Osteoblast (primary cell): ENCODE results near the gene THBS1. TPM values are rescaled to one million over a fixed set of nuclear protein-coding genes. Genes with fewer than 3 reads are reported as not detected.

Experiments
- DNase-seq: peaks from one replicate; pipeline ENCODE4 v3.0.0; 2011; ENCODE audit warnings: low spot score, mixed read lengths; ENCODE audit not compliant: insufficient read length; ENCODE audit errors: missing footprints
- H2AFZ ChIP-seq: 2 replicates; pipeline ENCODE4 v1.6.0; 2011; ENCODE audit warnings: mild to moderate bottlenecking, low read length
- H3K27ac ChIP-seq: 2 replicates; pipeline ENCODE4 v1.5.1; 2011; ENCODE audit warnings: mild to moderate bottlenecking, low read depth, low read length, moderate library complexity
- H3K27me3 ChIP-seq: 2 replicates; pipeline ENCODE4 v1.6.0; 2012; ENCODE audit warnings: mild to moderate bottlenecking, control low read depth, inconsistent platforms, low read length, moderate library complexity; ENCODE audit not compliant: insufficient read depth
- H3K36me3 ChIP-seq: 2 replicates; pipeline ENCODE4 v1.5.1; 2011; ENCODE audit warnings: mild to moderate bottlenecking, low read length, control low read depth, moderate library complexity; ENCODE audit not compliant: insufficient read depth
- H3K4me1 ChIP-seq: 2 replicates; pipeline ENCODE4 v1.5.1; 2011; ENCODE audit warnings: mild to moderate bottlenecking, low read length, control low read depth, moderate library complexity; ENCODE audit not compliant: insufficient read depth
- H3K4me2 ChIP-seq: 2 replicates; pipeline ENCODE4 v1.6.0; 2011; ENCODE audit warnings: mild to moderate bottlenecking, low read length; ENCODE audit not compliant: insufficient read depth
- H3K4me3 ChIP-seq: fragments of 200-600 bp; sonication (generic); 3 replicates; pipeline ENCODE4 v1.5.1; 2012; ENCODE audit warnings: mild to moderate bottlenecking, low read length, inconsistent platforms; ENCODE audit not compliant: insufficient read depth
- H3K79me2 ChIP-seq: 2 replicates; pipeline ENCODE4 v1.6.0; 2012; ENCODE audit warnings: mild to moderate bottlenecking, low read length, control low read depth, inconsistent platforms; ENCODE audit not compliant: insufficient read depth
- H3K9me3 ChIP-seq: 2 replicates; pipeline ENCODE4 v1.5.1; 2011; ENCODE audit warnings: low read depth, low read length, control low read depth
- H4K20me1 ChIP-seq: 2 replicates; pipeline ENCODE4 v1.6.0; 2012; ENCODE audit warnings: mild to moderate bottlenecking, low read length, control low read depth; ENCODE audit not compliant: insufficient read depth
- total RNA-seq: library from RNA; depleted of rRNA; stranded (reverse); fragments of >200 nt; gene quantifications from 2 replicates; pipeline ENCODE4 v1.2.3, GENCODE V29; 2012
- TF ChIP-seq, protein P1 (sequence below): IDR thresholded peaks from 2 replicates; pipeline ENCODE4 v1.5.1; 2011; ENCODE audit warnings: mild to moderate bottlenecking, low read depth, low read length, moderate library complexity; ENCODE audit errors: extremely low read depth

THBS1 gene
- total RNA-seq, 1 donor = 8,941 TPM

DNA sequence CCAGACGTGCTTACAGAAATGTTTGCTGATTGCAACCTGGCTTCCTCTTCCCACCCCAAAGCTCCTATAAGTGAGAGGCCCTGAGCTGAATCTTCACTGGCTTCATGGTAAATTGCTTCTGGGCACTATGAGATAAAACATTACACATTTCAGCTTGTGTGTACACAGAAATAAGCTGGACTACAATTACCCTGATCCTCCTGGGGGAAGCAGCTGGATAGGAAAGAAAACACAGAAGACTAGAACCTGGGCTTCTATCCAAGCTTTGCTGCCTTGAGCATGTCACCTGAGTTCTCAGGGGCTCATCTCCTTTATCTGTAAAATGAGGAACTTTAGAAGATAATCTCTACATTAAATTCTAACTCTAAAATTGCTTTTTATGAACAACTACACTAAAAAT, 40.3 kb downstream of the THBS1 start:
- Histone ChIP-seq H3K4me1 (peaks cover 19% of the 10 kb centered on the region), H3K36me3 (no peaks in the 10 kb centered on the region), H3K9me3 (no peaks in the 10 kb centered on the region), H3K27ac (no peak overlapping the region), H2AFZ (no peak overlapping the region), H3K79me2 (no peaks in the 10 kb centered on the region), H3K27me3 (no peaks in the 10 kb centered on the region), H4K20me1 (no peaks in the 10 kb centered on the region), H3K4me3 (no peak overlapping the region), H3K4me2 (no peak overlapping the region)
- DNase-seq = no peak
- TF ChIP-seq, protein P1, sequence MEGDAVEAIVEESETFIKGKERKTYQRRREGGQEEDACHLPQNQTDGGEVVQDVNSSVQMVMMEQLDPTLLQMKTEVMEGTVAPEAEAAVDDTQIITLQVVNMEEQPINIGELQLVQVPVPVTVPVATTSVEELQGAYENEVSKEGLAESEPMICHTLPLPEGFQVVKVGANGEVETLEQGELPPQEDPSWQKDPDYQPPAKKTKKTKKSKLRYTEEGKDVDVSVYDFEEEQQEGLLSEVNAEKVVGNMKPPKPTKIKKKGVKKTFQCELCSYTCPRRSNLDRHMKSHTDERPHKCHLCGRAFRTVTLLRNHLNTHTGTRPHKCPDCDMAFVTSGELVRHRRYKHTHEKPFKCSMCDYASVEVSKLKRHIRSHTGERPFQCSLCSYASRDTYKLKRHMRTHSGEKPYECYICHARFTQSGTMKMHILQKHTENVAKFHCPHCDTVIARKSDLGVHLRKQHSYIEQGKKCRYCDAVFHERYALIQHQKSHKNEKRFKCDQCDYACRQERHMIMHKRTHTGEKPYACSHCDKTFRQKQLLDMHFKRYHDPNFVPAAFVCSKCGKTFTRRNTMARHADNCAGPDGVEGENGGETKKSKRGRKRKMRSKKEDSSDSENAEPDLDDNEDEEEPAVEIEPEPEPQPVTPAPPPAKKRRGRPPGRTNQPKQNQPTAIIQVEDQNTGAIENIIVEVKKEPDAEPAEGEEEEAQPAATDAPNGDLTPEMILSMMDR = no peak

DNA sequence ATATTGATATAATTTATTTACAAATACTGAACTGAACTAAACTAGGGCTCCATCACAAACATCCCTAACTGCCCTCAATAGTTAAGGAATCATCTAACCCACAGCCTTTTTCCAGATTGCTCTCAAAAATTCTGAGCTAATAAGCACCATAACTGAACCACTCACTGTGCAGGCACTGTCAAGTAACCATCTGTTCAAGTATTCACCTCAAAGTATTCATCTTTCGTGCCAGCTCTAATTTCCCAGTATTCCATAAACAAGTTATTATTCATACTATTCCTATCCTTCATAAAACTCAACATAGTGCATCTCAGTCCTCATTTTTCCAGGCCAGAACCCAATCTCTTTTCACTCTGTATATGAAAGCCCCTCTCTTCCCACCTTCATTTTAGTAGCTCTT, 41.1 kb downstream of the THBS1 start:
- no peaks in the 10 kb centered on the region for H3K27me3 ChIP-seq
- TF ChIP-seq, protein P1 = no peak
- no peak for DNase-seq
- H3K27ac ChIP-seq = no peak overlapping the region
- H3K4me3 ChIP-seq = no peak overlapping the region
- no peak overlapping the region for H3K4me2 ChIP-seq
- H3K9me3 ChIP-seq = no peaks in the 10 kb centered on the region
- H3K36me3 ChIP-seq = no peaks in the 10 kb centered on the region
- H4K20me1 ChIP-seq = no peaks in the 10 kb centered on the region
- peaks cover 19% of the 10 kb centered on the region for H3K4me1 ChIP-seq
- H3K79me2 ChIP-seq = no peaks in the 10 kb centered on the region
- no peak overlapping the region for H2AFZ ChIP-seq

DNA sequence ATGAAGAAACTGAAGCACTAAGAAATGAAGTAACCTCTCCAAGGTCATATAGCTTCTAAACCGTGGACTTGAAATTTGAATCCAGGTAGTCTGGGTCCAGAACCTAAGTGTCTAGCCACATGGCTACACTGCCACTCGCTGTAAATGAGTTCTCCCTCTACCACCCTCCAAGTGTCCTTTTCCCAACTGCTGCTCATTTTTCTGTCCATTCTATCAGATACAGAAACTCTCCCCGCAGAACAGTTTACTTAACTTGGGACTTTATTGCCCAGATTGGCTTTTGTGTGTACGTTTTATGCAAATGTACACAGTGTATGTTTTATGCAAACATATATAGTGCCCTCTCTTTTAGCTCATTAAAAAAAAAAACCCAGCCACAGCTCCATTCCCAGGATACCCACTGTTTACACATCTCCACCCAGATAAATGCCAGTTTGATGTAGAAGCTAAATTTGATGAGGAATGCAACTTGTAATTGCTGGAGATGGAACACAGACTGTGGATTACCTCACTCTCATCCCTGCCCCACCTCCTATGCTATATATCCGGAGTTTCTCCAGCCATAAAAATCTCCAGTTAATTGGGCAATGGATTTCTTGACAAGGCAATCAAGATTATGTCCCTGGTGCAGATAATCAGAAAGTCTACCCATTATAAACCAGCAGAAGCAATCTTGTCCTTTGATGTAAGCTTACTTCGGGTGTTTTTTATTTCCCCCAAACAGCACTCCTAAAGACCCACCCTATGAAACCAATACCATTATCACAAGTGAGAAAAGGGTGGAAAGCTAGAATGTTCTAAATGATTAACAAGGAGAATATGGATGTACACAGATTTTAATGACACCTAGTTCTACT, 42.0 kb downstream of the THBS1 start:
- Histone ChIP-seq H3K36me3 (no peaks in the 10 kb centered on the region), H3K9me3 (no peaks in the 10 kb centered on the region), H3K27ac (no peak overlapping the region), H3K4me1 (peaks cover 19% of the 10 kb centered on the region), H3K4me3 (no peak overlapping the region), H2AFZ (no peak overlapping the region), H3K27me3 (no peaks in the 10 kb centered on the region), H4K20me1 (no peaks in the 10 kb centered on the region), H3K4me2 (no peak overlapping the region), H3K79me2 (no peaks in the 10 kb centered on the region)
- no peak for DNase-seq
- TF ChIP-seq, protein P1 = no peak

DNA sequence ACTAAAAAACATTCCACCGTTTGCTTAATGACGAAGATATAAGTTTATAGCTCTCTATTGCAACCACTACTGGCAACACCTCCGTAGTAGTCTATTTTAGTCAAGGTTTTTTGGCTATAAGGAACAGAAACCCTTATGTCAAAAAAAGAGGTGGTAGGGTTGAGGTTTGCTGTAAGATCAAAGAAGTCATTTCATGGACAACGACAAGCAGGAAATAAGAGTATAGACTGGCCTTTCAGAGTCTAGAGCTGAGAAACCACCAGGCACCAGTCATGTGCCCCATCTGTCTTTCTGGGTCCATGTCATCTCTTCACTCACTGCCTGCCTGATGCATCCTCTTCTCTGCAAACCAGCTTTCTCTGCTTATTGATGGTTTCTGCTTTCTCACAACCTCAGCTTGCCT, 42.7 kb downstream of the THBS1 start:
- Histone ChIP-seq H3K4me2 (no peak overlapping the region), H3K9me3 (no peaks in the 10 kb centered on the region)
- no peak for DNase-seq

More for the DNA sequence above, 42.7 kb downstream of the THBS1 start:
- Histone ChIP-seq H3K36me3 (no peaks in the 10 kb centered on the region), H3K79me2 (no peaks in the 10 kb centered on the region), H3K27ac (no peak overlapping the region), H3K4me1 (peaks cover 19% of the 10 kb centered on the region), H2AFZ (no peak overlapping the region), H3K27me3 (no peaks in the 10 kb centered on the region), H4K20me1 (no peaks in the 10 kb centered on the region), H3K4me3 (no peak overlapping the region)
- TF ChIP-seq, protein P1 = no peak
